GM19238 (cell line): ENCODE results near the gene CLPTM1.
"Not testable (repeated sequence)": the region's sequence is repeated elsewhere in the genome, so short reads cannot be mapped to it uniquely, and the experiment has no call there.

Source experiments
- DNase-seq: peaks from one replicate; pipeline ENCODE4 v3.0.0; 2011; ENCODE audit warnings: low spot score; ENCODE audit not compliant: insufficient read length

CLPTM1 gene, protein sequence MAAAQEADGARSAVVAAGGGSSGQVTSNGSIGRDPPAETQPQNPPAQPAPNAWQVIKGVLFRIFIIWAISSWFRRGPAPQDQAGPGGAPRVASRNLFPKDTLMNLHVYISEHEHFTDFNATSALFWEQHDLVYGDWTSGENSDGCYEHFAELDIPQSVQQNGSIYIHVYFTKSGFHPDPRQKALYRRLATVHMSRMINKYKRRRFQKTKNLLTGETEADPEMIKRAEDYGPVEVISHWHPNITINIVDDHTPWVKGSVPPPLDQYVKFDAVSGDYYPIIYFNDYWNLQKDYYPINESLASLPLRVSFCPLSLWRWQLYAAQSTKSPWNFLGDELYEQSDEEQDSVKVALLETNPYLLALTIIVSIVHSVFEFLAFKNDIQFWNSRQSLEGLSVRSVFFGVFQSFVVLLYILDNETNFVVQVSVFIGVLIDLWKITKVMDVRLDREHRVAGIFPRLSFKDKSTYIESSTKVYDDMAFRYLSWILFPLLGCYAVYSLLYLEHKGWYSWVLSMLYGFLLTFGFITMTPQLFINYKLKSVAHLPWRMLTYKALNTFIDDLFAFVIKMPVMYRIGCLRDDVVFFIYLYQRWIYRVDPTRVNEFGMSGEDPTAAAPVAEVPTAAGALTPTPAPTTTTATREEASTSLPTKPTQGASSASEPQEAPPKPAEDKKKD

DNA sequence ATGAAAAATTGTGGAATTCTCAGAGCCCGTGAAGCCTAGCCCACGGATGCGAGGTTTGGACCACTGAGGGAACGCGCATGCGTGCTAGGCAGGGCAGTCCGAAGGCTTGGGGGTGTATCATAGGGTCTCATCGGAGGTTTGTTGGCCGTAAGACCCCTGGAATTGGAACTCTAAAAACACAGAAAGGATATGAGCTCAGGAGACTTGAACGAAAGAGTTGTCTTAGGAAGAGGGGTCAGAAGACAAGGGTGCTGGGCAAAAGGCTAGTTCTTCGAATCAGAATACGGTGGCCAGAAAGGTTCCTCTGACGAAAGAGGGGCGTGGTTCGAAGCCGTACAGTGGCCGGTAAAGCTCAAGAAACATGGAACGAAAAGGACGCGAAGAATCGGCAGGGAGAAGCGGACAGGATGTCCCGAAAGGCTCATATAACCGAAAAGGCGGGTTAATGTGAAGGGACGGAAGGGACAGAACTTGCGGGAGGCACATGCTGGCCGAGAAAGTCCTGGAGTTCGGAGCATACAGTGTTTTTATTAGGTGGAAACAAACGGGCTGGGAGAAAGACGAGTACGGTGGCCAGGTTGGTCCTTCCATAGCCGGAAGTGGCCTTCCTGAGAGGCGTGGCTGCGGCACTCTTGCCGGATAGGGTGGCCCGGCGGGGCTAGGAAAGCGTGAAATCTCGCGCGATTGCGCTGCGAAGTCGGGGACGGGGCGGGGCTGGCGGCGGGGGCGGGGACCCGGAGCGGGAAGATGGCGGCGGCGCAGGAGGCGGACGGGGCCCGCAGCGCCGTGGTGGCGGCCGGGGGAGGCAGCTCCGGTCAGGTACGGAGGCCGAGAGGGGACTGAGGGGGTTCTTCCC lies at the start of gene CLPTM1:
Gene CLPTM1 (plus strand): TSS at position 732 of the 856 bp plus-strand sequence. CDS start 16 bp downstream, at position 748.
- peak; percentile 93 for DNase-seq

DNA sequence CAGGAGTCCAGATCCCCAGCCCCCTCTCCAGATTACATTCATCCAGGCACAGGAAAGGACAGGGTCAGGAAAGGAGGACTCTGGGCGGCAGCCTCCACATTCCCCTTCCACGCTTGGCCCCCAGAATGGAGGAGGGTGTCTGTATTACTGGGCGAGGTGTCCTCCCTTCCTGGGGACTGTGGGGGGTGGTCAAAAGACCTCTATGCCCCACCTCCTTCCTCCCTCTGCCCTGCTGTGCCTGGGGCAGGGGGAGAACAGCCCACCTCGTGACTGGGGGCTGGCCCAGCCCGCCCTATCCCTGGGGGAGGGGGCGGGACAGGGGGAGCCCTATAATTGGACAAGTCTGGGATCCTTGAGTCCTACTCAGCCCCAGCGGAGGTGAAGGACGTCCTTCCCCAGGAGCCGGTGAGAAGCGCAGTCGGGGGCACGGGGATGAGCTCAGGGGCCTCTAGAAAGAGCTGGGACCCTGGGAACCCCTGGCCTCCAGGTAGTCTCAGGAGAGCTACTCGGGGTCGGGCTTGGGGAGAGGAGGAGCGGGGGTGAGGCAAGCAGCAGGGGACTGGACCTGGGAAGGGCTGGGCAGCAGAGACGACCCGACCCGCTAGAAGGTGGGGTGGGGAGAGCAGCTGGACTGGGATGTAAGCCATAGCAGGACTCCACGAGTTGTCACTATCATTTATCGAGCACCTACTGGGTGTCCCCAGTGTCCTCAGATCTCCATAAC lies 49.6 kb upstream of the CLPTM1 start, which contains the start of gene APOE:
Gene APOE (plus strand): TSS at position 360 of the 724 bp plus-strand sequence. CDS start 829 bp downstream, outside the sequence.
- no peak for DNase-seq

DNA sequence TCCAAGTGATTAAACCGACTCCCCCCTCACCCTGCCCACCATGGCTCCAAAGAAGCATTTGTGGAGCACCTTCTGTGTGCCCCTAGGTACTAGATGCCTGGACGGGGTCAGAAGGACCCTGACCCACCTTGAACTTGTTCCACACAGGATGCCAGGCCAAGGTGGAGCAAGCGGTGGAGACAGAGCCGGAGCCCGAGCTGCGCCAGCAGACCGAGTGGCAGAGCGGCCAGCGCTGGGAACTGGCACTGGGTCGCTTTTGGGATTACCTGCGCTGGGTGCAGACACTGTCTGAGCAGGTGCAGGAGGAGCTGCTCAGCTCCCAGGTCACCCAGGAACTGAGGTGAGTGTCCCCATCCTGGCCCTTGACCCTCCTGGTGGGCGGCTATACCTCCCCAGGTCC lies 47.6 kb upstream of the CLPTM1 start:
- DNase-seq = no peak

DNA sequence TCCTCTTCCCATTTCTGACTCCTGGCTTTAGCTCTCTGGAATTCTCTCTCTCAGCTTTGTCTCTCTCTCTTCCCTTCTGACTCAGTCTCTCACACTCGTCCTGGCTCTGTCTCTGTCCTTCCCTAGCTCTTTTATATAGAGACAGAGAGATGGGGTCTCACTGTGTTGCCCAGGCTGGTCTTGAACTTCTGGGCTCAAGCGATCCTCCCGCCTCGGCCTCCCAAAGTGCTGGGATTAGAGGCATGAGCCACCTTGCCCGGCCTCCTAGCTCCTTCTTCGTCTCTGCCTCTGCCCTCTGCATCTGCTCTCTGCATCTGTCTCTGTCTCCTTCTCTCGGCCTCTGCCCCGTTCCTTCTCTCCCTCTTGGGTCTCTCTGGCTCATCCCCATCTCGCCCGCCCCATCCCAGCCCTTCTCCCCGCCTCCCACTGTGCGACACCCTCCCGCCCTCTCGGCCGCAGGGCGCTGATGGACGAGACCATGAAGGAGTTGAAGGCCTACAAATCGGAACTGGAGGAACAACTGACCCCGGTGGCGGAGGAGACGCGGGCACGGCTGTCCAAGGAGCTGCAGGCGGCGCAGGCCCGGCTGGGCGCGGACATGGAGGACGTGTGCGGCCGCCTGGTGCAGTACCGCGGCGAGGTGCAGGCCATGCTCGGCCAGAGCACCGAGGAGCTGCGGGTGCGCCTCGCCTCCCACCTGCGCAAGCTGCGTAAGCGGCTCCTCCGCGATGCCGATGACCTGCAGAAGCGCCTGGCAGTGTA lies 46.9 kb upstream of the CLPTM1 start:
- no peak for DNase-seq

DNA sequence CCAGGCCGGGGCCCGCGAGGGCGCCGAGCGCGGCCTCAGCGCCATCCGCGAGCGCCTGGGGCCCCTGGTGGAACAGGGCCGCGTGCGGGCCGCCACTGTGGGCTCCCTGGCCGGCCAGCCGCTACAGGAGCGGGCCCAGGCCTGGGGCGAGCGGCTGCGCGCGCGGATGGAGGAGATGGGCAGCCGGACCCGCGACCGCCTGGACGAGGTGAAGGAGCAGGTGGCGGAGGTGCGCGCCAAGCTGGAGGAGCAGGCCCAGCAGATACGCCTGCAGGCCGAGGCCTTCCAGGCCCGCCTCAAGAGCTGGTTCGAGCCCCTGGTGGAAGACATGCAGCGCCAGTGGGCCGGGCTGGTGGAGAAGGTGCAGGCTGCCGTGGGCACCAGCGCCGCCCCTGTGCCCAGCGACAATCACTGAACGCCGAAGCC lies 46.3 kb upstream of the CLPTM1 start:
- DNase-seq = no peak

DNA sequence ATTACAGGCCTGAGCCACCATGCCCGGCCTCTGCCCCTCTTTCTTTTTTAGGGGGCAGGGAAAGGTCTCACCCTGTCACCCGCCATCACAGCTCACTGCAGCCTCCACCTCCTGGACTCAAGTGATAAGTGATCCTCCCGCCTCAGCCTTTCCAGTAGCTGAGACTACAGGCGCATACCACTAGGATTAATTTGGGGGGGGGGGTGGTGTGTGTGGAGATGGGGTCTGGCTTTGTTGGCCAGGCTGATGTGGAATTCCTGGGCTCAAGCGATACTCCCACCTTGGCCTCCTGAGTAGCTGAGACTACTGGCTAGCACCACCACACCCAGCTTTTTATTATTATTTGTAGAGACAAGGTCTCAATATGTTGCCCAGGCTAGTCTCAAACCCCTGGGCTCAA lies 45.4 kb upstream of the CLPTM1 start:
- no peak for DNase-seq

DNA sequence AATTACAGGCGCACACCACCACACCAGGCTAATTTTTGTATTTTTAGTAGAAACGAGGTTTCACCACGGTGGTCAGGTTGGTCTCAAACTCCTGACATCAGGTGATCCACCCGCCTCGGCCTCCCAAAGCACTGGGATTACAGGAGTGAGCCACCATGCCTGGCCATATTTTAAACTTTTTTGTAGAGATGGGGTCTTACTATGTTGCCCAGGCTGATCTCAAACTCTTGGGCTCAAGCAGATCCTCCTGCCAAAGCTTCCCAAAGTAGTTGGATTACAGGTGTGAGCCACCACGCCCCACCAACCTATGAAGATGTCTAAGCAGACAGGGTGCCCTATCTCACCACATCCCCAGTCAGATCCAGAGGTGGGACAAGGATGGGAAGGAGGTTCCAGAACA lies 43.3 kb upstream of the CLPTM1 start:
- DNase-seq = not testable (repeated sequence)

DNA sequence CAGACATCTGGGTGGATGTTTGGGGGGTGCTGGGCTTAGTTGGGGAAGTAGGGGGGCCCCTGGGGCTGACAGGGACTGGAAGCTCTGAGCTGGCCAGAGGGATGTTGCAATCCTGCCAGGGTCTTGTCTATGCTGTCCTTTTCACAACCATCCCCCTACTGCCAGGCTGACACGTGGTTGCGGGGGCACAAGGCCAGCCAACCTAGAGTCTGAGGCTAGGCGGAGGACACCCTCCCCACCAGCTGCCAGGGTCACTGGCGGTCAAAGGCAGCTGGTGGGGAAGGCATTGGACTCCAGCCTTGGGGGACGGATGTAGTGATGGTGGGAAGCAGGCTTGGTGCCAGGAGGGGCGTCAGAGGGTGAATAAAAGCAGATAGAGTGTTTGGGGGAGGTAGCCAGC lies 42.3 kb upstream of the CLPTM1 start:
- no peak for DNase-seq

DNA sequence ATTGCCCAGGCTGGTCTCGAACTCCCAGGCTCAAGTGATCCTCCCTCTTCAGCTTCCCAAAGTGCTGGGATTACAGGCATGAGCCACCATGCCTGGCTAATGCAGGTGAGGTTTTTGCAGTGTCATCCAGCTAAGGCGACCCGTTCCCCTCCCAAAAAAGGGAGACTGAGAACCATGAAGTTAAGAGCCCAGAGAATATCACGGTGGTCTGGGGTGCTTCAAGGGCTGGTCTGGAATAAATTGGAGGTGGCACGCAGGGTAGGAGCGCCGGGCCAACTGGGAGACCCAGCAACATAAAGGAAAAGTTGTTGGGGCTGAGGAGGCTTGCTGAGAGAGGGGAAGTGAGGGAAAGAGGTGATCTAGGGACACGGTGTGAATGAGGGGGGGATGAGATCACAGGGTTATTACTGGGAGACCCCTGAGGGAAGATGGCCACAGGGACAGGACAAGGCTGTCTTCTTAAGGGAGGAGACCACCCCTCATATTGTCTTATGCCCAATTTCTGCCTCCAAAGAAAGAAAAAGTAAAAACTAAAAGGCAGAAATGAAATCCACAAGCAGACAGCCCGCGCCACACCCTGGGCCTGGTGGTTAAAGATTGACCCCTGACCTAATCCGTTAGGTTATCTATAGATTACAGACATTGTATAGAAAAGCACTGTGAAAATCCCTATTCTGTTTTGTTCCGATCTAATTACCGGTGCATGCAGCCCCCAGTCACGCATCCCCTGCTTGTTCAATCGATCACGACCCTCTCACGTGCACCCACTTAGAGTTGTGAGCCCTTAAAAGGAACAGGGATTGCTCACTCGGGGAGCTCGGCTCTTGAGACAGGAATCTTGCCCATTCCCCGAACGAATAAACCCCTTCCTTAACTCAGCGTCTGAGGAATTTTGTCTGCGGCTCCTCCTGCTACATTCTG lies 41.4 kb upstream of the CLPTM1 start:
- DNase-seq = not testable (repeated sequence)

DNA sequence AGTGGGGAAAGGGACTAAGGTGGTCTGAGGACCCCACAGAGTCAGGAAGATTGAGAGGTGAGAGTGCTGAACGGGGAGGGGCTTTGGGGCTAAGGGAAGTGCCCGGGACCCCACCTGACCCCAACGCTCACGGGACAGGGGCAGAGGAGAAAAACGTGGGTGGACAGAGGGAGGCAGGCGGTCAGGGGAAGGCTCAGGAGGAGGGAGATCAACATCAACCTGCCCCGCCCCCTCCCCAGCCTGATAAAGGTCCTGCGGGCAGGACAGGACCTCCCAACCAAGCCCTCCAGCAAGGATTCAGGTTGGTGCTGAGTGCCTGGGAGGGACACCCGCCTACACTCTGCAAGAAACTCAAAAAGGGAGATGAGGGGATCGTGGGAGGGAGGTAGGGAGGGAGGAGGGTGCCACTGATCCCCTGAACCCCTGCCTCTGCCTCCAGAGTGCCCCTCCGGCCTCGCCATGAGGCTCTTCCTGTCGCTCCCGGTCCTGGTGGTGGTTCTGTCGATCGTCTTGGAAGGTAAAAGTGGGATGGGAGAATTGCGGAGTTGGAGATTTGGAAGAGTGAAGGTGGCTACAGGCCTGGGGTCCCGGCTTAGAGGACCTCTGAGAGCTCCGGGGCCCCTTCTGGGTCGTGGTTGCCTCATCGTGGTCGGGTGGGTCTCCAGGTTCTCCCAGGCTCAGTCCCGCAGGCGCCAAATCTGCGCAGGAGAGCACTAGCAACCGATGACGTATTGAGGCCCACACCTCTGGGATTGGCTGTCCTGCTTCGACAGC lies 40.6 kb upstream of the CLPTM1 start, which contains the start of gene APOC1:
Gene APOC1 (plus strand): TSS at position 176 of the 774 bp plus-strand sequence. CDS start 284 bp downstream, at position 460.
- peak; percentile 98 for DNase-seq

DNA sequence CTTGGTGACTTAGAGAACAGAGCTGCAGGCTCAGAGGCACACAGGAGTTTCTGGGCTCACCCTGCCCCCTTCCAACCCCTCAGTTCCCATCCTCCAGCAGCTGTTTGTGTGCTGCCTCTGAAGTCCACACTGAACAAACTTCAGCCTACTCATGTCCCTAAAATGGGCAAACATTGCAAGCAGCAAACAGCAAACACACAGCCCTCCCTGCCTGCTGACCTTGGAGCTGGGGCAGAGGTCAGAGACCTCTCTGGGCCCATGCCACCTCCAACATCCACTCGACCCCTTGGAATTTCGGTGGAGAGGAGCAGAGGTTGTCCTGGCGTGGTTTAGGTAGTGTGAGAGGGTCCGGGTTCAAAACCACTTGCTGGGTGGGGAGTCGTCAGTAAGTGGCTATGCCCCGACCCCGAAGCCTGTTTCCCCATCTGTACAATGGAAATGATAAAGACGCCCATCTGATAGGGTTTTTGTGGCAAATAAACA lies 30.9 kb upstream of the CLPTM1 start:
- no peak for DNase-seq

DNA sequence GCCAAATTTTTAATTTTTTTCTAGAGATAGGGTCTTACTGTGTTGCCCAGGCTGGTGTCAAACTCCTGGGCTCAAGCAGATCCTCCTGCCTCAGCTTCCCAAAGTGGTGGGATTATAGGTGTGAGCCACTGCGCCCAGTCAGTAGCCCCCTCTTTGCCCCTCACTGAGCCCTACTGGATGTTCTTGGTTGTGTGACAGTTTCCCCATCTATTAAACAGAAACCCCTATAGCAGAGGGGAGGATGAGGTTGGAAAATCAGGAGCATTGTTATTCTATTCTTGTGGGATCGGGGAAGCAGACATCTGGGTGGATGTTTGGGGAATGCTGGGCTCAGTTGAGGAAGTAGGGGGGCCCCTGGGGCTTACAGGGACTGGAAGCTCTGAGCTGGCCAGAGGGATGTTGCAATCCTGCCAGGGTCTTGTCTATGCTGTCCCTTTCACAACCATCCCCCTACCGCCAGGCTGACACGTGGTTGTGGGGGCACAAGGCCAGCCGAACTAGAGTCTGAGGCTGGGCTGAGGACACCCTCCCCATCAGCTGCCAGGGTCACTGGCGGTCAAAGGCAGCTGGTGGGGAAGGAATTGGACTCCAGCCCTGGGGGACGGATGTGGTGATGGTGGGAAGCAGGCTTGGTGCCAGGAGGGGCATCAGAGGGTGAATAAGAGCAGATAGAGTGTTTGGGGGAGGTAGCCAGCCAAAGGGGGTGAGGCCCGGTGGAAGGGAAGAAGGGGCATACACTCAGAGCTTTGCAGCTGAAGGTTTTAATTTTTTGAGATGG lies 29.9 kb upstream of the CLPTM1 start:
- no peak for DNase-seq

DNA sequence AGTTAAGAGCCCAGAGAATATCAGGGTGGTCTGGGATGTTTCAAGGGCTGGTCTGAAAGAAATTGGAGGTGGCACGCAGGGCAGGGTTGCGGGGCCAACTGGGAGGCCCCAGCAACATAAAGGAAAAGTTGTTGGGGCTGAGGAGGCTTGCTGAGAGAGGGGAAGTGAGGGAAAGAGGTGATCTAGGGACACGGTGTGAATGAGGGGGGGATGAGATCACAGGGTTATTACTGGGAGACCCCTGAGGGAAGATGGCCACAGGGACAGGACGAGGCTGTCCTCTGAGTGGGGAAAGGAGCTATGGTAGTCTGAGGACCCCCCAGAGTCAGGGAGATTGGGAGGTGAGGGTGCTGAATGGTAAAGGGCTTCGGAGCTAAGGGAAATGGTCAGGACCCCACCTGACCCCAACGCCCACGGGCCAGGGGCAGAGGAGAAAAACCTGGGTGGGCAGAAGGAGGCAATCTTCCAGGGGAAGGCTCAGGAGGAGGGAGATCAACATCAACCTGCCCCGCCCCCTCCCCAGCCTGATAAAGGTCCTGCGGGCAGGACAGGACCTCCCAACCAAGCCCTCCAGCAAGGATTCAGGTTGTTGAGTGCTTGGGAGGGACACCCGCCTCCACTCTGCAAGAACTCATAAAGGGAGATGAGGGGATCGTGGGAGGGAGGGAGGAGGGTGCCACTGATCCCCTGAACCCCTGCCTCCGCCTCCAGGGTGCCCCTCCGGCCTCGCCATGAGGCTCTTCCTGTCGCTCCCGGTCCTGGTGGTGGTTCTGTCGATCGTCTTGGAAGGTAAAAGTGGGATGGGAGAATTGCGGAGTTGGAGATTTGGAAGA lies 28.7 kb upstream of the CLPTM1 start:
- not testable (repeated sequence) for DNase-seq

DNA sequence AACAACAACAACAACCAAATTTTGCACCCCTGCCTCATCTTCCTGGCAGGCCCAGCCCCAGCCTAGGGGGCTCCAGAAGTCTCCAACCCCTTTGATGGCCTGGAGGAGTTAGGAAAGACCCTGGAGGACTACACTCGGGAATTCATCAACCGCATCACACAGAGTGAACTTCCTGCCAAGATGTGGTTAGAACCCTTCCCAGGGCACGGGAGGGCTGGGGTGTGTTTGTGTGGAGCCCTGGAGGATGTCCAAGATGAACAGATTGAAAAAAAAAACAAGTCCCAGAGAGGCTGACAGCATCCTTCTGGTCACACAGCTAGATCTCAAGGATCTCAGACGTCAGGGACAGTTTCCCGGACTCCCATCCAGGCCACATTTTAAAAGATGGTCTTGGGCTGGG lies 27.4 kb upstream of the CLPTM1 start:
- no peak for DNase-seq

DNA sequence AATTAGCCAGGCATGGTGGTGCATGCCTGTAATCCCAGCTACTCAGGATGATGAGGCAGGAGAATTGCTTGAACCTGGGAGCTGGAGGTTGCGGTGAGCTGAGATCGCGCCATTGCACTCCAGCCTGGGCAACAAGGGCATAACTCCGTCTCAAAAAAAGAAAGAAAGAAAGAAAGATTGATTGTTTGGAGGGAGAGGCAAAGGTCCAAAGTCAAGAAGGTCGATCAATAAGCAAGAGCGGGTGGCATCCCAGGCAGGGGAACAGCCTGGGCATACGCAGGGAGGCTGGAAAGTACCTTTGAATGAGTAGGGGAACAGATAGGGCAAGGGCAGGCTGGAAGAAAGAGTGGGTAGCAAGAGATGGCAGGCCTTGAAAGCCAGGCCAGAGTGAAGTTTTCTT lies 25.1 kb upstream of the CLPTM1 start:
- DNase-seq = no peak

DNA sequence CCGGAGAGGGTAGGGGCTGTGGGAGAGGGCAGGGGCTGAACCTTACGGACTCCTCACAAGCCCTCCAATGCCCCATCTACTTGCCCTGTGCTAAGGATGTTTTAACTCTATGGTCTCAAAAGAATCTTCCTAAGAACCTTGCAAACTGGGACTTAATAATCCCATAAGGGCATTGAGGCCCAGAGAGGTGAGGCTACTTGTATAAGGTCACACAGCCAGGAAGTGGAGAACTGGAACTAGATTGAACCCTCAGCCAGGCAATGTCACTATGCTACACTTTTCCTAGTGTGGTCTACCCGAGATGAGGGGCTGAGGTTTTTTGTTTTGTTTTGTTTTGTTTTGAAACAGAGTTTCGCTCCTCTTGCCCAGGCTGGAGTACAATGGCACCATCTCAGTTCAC lies 23.6 kb upstream of the CLPTM1 start:
- DNase-seq = no peak
